NCI-H526 (cell line): Measurements from ENCODE around the gene MOB3C.

Source experiments
- DNase-seq, 2 experiments: peaks; one replicate each; lab custom pipeline; 2025; lab: John Stamatoyannopoulos, UW

MOB3C gene

DNA sequence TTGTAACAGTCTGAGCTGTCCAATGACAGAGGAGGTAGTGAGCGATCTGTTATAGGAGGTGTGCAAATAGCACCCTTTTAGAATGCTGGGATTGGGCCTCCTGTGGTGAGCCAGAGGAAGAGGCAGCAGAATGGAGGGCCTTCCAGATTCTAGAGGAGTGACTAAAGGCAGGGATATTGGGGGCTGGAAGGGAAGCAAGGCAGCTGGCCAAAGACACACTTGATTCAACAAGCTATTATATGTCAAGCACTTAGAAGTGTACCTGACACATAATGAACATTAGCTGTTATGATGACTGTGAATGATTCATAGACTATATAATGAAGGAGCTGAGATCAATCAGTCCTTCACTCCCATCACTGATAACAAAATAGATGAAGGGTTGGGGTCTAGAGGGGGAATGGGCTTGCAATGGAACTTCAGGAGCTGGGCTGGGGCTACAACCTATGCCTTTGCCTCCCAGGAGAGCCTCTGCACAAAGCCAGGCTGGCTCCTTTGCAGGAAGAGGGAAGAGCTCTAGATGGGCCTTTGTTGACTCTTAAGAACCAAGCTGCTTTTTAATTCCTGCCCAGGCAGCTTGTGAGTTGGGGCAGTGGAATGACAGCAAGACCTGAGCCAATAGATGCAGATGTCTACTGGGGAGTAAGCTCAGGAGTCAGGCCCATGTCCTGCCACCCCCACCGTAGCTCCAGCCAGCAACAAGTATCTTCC, 10.2 kb downstream of the MOB3C start:
- no peak for DNase-seq

DNA sequence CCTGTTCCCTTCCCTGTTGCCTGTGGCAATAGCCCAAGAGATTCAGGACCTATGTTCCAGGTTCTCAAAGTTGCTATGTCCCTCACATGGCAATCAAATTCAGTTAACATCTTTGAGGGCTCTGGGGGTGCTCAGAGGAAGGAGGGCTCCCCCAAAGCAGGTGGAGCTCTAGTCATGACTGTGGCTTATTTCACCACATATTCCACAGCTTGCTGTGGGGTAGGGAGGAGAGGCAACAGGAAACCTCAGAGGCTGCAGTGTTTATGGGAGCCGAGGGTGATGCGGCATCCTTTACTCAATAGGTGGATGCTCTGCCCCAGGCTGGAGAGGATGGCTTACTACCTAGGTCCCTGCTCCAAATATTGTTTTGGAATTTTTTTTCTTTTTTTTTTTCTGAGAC, 11.4 kb downstream of the MOB3C start:
- no peak for DNase-seq

DNA sequence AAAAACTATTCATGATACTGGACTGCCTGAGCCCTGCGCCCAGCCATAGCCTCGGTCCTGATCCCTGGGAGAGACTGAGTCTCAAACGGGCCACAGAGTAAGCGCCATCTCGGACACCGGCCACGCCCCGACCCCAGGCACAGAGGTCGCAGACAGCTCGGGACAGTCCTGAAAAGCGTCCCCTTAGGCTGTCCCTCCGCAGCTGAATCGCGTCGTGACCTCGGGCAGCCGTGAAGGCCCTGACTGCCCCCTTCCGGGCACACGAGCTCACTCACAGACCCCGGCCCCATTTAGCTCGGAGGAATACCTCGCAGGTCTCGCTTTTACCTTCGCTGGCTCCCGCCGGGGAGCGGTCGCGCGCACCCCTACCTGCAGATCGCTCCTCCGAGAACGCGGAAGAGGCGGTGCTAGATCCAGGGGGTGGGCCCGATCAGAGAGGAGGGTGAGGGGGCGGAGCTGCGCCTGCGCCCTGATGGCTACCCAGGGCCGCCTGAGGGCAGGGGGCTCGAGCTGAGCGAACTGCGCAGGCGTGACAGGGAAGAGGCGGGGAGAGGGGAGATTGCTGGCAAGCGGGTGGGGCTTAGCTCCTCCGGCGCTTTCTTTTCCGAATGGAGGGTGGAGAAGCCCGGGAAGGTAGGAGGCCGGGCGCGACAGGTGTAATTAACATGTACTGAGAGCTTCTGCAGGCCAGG, 12.6 kb downstream of the MOB3C start, which contains the start of gene MKNK1:
Gene MKNK1, minus strand, starts transcription at position 411 of the 692 bp plus-strand sequence. CDS start 20,941 bp downstream, outside the sequence.
- DNase-seq = peak; percentile 92 to 98

DNA sequence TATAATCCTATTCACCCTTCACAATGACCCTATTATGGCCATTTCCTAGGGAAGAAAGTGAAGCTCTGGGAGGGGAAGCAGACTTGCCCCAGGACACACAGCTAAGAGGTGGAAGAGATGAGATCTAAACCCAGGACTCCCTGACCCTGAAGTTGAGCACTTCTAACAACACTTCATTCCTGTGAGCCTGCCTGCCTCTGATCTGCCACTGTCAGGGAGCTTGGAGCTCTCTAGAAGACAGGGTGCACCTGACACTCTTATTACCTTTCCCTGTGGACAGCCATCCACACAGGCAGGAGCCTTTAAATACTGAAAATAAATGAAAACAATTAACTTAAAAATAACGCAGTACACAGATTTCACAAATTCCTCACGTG, 13.1 kb downstream of the MOB3C start:
- DNase-seq = peak in 1 of 2 experiments; percentile 32

DNA sequence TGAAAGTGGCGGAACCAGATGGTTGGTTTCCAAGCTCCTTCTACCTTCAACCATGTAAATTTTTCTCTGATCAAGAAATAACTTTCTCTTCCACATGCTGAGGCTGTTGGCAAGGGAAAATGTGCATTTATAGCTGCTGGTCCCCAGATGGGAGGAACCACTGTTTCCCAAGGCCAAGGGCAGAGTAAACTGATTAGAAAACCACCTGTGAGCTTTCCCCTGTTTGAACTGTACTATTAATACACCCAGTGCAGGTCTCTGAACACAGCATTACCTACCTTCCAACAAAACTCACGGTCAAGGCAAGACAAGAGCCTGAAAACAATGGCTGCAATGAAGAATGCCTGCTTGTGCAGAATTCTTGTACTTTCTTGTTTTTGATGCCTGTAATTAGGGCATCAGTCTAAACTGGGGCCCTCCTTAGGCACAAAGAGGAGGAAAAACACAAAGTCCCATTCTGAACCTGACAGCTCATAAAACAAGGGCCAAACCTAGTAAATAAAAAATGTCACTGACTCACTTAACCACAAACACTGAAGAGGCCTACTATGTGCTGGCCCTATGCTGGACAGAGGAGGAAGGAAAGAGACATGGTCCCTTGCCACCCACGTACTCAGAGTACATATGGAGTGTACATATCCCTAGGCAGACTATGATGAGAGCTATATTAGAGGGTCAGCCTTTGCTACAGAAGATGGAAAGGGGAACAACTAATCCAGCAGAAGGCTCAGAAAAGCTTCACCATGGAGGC, 15.2 kb downstream of the MOB3C start:
- DNase-seq = no peak

DNA sequence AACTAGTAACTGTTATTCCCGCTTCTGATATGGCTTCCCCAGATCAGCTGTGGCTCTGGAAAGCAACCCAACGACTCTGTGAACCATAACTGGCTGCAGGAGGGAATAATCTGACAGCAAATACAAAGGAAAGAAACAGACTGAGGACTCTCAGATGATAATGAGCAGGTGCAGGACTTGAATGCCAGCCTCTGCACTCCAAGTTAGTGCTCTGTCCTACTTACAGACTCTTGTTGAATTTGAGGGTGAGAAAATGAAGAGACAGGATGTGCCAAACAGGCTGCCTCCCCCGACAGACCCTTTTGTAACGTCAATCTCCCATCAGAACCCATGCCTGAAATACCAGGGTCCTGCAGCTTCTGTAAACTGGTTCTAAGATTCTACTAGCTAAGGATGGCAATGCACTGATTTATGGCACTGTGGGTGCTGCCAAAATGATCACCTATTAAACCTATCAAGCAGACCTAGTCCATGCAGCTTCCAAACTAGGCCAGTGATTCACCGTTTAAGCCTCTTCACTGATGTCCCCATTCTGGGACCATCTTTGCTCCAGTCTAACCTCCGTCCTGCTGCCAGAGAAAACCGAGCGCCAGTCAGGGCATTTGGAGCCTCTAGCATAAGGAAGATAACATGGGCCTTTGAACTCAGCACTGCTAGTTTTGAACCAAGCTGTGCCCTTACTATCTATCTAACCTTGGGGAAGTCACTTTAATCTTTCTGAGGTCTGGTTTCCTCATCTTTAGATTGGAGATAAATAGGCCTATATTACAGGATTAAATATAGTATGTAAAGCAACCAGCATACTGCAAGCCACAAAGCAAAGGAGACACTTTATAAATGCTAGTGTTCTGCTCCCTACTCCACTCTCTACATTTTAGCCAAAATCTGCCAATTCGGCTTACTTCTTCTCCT, 17.3 kb downstream of the MOB3C start:
- DNase-seq = no peak

DNA sequence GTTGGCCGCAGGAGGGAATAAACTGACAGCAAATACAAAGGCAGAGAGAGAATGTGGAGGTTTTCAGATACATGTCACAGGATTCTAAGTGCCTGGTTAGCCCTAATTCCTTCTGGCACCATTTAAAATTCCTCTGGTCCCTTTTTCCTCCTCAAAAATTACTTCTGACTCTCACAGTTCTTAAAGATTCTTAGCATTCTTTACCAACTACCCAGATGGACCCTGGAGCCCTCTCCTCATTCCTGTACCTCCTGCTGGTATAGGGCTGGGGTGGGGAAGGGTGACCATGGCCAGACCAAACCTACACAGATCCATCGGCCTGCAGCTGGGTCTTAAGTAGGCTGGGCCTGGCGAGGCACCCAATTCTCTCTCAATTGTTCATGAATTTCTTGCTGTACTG, 19.8 kb downstream of the MOB3C start:
- DNase-seq = no peak

DNA sequence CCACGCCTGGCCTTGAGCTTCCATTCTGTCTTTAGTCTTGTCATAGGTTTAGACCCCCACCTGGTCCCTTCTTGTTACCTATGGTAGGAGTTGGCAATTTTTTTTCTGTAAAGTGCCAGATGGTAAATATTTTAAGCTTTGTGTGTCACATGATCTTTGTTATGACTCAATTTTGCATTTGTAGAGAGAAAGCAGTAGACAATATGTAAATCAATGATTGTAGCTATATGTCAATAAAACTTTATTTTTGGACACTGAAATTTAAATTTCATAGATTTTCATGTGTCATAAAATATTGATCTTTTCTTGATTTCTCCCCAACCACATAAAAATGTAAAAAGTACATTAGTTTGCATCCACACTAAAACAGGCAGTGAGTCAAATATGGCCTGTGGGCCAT, 20.6 kb downstream of the MOB3C start:
- no peak for DNase-seq

DNA sequence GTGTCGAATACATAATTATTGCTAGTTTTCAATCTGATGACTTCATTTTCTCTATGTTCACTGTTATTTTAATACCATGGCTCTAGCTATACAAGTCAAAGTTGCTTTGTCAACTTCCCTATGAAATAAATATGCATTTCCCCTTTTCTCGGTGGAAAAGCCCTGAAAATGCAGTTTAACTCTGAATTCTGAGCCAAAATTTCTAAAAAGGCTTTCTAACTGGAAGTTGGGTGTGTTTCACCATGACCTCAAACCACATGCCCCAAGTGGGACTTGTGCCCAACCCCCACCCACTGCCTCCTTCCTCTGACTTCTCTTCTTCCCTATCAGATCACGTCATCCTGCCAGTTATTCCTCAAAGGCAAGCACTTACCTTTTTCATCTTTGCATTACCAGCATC, 21.5 kb downstream of the MOB3C start:
- DNase-seq = no peak

DNA sequence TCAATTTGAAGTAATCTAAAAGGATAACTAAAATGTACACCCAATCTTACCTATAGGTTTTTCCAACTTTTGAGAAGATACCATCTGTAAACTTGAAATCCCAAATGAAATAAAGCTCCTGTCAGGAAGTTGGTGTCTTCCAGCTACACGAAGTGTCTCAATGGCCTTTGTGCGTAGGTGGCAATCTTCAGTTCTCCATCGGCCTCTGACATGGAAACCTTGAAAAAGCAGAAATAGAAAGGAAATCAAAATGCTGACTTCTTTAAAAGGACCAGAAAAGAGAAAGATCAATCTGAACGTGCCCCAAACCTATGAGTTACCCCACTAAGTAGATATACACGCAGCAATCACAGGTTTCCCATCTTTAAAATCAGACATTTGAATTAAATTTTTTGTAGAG, 22.5 kb downstream of the MOB3C start:
- no peak for DNase-seq

DNA sequence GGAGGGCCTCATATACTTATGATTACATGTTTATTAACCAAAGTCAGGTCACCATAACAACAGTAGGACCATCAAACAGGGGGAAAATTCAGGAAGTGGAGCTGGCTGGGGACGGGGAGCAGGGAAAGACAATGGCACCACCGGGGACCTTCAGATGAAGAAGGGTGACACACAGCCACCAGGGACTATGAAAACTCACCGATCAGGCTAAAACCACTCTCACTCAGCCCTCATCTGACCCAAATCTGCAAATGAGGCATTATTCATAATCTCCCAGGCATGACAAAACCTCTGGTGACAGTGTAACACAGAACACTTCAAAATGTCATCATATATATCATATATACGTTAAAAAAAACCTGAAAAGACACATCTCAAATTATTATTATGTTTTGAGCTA, 23.8 kb downstream of the MOB3C start:
- no peak for DNase-seq

DNA sequence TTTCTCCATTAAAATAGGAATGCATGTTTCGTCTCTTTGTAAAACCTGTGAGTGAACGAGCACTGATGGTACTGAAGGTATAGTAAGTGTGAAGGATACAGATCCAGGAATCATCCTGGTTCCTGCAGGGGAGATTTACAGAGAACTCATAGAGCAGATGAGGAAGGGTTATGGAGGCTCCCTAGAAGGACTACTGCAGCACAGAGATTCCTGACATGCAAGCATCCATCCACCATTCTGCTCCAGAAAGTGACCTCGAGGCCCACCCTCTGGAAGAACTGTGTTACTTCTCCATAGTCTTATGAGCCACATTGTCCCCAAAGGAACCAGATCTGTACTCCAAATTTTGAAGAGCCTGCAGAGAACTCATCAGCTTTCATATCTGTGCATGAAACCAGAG, 27.1 kb downstream of the MOB3C start:
- DNase-seq = no peak

DNA sequence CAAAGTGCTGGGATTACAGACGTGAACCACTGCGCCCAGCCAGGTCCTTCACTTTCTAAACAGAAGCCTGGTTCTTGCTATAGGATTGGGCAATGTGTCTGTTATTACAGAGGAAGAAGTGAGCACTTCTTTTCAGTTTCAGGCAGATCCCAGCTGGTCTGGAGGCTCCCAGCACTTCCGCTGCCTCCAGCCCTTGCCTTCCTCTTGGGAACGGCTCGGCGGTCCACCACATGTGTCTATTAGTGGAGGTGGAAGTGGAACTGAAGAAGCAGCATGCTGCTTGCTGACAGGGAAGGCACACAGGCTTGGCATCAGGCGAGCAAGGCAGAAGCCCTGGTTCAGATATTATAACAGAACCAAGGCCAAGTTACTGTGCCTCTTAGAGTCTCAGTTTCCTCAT, 29.5 kb downstream of the MOB3C start:
- DNase-seq = no peak

DNA sequence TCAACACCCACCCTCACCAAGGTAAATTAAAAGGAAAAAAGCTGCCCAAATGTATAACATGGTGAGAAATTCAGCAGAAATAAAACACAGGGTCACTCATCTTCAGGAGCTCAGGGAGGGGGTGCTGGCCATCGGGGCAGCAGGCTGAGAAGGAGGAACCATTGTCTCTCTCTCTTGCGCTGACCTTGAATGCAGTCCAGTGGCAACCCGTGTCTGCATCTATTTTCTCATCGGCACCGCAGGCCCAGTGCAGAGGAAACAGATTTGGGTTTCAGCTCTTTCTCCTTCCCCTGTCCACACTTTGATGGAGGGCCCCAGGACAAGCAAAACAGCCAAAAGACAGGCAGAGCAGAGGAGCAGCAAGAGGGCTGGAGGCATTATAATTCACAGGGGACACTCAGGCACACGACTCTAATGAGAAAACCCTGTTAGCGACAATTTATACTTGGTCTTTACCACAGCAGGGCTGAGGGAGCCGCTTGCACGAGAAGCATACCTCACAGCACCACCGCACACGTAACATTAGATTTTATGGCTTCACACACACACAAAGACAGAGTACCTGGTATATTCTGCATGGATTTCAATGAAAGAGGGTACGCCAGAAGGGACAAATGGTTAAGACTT, 31.2 kb downstream of the MOB3C start:
- DNase-seq = no peak

DNA sequence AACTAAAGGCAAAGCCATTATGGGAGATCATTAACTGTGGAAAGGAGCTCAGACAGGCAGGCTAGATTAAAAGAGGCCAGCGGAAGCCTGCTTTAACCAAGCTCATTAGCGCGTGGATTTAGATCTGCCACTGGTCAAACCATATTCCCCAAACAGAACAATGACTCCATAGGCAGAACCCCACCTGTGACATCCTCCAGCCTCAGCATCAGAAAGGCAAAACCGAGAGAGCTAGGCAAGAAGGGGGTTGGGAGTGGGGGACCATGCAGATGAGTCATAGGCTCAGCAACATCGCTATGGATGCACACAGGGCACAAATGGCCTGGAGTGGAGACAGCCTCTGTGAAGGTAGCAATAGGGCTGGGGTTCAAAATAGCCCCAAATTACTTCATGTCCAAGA, 33.1 kb downstream of the MOB3C start:
- DNase-seq = no peak

DNA sequence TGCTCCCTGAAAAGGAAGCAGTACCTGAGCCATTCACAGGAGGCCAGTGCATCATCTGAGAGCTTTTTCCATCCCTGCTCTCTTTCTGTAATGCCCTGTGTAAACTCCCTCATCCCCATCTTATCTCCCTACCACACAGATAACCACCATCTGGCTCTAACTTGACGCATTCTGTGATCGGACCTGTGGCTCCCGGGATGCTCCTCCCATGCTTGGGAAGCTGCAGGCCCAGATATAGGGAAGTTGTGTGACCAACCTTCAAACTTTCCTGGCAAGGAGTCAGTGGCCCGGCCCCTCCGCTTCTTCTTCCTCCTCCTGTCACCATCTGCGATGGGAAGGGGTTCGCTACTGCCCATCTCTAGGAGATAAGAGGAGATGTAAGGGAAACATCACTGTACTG, 33.6 kb downstream of the MOB3C start:
- DNase-seq = no peak

DNA sequence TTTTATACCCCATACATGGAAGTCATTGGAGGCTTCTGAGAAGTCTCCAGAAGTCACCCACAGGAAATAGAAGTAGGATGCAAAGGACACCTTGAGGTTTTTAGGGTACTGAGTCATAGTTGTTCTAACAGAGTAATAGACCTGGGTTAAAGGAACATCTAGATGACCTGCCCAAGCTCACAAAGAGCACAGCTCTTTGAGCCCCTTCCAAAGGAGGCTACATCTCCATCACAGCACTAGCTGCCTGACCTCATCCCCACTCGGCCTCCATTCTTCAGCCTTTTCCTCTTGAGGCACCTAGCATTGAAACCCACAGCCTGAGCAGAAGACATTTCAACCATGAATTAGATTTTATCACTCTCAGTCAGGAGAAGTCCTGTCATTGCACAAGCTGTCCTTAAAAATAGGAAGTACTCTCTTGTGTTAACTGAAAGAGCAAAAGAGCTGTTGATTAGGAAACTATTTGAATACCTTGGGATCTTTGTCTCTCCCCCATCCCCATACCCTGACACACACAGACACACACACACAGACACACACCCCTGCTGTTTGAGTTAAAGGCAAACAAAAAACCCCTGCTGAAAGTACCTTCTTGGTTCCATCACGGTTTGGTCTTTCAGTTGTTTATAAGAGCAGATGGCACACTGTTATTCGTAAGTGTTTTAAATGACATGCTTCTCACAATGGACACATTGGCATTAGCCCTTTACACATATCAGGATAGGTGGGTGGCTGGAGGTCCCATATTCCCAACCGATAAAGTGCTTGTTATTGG, 34.7 kb downstream of the MOB3C start:
- no peak for DNase-seq

DNA sequence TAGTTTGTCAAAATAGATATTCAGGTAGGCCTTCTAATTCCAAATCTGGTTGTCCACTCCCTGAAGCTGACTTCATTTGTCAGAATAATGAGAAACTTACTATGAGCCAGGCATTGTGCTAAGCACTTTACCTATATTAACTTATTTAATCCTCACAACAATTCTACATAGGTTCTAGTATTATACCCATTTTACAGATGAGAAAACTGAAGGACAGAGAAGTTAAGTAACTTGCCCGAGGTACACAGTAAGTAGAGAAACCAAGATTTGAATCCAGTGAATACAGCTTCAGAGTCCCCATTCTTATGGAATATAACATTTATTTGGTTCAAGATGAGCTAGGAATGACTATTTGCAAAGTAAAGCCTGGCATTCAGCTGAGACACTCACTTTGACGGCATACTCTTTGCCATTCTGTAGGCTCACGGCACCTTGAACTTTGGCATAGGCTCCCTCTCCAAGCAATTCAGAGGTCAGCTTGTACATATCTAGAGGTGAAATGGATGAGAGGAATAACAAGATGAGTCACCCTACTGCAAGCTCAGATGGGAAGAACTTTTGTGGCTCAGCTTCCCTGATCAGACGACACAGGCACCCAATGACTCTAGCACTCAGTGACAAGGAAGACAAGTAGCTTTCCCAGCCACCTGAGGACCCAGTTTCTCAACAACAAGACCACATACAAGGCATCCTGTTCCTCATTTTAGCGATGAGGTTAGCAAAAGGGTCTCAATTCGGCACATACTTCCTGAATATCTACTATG, 36.3 kb downstream of the MOB3C start:
- DNase-seq = no peak

DNA sequence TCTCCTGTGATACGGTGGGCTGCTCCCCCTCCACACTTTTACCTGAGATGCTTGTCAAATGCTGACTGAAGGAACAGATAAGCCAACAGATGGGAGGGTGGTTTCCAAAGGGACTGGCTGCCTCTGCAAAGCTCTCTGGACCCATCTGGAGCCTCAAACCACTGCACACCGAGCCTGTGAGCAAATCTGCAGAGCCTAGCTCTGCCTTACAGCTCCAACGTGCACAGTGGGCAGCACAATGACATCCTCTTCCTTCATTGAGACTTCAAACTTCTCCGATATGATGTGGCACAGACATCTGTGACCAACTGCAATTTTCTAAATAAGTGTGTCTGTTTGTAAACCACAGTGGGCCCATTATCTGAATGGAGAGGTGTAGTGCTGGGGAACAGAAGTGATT, 38.9 kb downstream of the MOB3C start:
- DNase-seq = no peak

DNA sequence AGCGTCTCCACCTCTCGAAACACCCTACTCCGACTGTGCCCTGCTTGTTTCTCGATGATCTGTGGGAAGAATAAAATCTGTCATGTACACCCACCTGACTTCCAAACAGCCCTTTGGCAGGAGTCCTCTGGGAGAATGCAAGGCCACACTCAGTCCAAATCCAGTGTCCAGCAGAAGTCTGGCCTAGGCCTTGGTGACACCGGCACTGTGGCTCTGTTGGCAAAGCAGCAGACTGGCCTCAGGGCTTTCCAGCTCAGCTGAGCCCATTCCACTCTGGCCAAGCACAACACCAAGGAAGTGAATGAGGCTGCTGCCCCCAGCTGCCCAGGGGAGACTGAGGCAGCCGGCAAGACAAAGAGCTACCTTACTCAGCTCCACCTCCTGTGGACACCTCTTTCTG, 40.0 kb downstream of the MOB3C start:
- DNase-seq = no peak
